ENCODE data around the gene PPM1K. TPM values are rescaled to one million over a fixed set of nuclear protein-coding genes. Genes with fewer than 3 reads are reported as not detected.

PPM1K gene
- total and polyA plus RNA-seq, 2 experiments from 2014 or later = 9.1 to 12.0 TPM

GRCh38 chr4:88208156-88208555, 76.2 kb downstream of the PPM1K start:
- ATAC-seq (no peak), DNase-seq (ENCODE audit: low spot score) (no peak)
- Histone ChIP-seq H4K20me1 (replicated peaks; ENCODE audit: insufficient read depth) (no peaks in the 10 kb centered on the region), H3K27ac (ENCODE audit: low read depth) (no peak overlapping the region), H3K4me1 (ENCODE audit: insufficient read depth) (peaks cover 12% of the 10 kb centered on the region; the same call in 1 of the 2 replicates), H3K4me2 (no peak overlapping the region), H3K4me3 (no peak overlapping the region), H3F3A (replicated peaks; ENCODE audit: low read depth) (no peaks in the 10 kb centered on the region), H3K79me2 (replicated peaks; ENCODE audit: insufficient read depth) (no peaks in the 10 kb centered on the region), H3K9me2 (ENCODE audit: insufficient read depth) (no peaks in the 10 kb centered on the region), H2AFZ (peak overlapping the region; percentile 74; the same call in 1 of the 2 replicates), H3K27me3 (ENCODE audit: insufficient read depth) (no peaks in the 10 kb centered on the region), H3K36me3 (ENCODE audit: insufficient read depth) (no peaks in the 10 kb centered on the region)
- Mint-ChIP-seq H3K27me3 (ENCODE audit: insufficient read depth, low read depth, poor library complexity) (peaks cover 2% of the 10 kb centered on the region), H3K9me3 (no peaks in the 10 kb centered on the region), H3K4me3 (no peak overlapping the region), H3K36me3 (ENCODE audit: low read depth) (no peaks in the 10 kb centered on the region), H3K4me1 (peaks cover 5% of the 10 kb centered on the region), H3K27ac (no peak overlapping the region)
- TF ChIP-seq POLR2AphosphoS5 (IDR thresholded peaks at IDR 0.05; ENCODE audit: low read depth) (no peak), ETS1 (IDR thresholded peaks at IDR 0.05) (no peak), EZH2phosphoT487 (IDR thresholded peaks at IDR 0.05; ENCODE audit: unreplicated experiment) (no peak), ZNF462 (CRISPR knock-in tag; IDR thresholded peaks at IDR 0.05) (no peak), STAT1 (IDR thresholded peaks at IDR 0.05; ENCODE audit: unreplicated experiment) (no peak)

Small RNA genes within 50 kb of the gene (small RNA-seq; reads per million reads assigned to genes)
- gene RF00019 (ENCODE audit: low replicate concordance) (not detected), gene RNU6-1298P (ENCODE audit: low replicate concordance) (not detected)

Other genes starting within 250 kb of the PPM1K start
- 6.1 and 10.6 TPM in 2 replicates for gene ABCG2, start 125.9 kb downstream of the PPM1K start, total RNA-seq (2014; rRNA removed; shearing (Covaris generic))
- gene ABCG2, start 125.9 kb downstream of the PPM1K start, polyA plus RNA-seq (2016; fragmentation: Nextera tagmentation; extraction: Ambion mirVana) = 1.5 and 2.2 TPM in 2 replicates
- 6.5 and 7.3 TPM in 2 replicates for gene HERC6, start 94.3 kb upstream of the PPM1K start, total RNA-seq (2014; rRNA removed; shearing (Covaris generic))
- gene HERC6, start 94.3 kb upstream of the PPM1K start, polyA plus RNA-seq (2016; fragmentation: Nextera tagmentation; extraction: Ambion mirVana) = 2.8 and 3.4 TPM in 2 replicates
- 23.0 and 25.1 TPM in 2 replicates for gene HERC5, start 172.6 kb upstream of the PPM1K start, total RNA-seq (2014; rRNA removed; shearing (Covaris generic))
- gene HERC5, start 172.6 kb upstream of the PPM1K start, polyA plus RNA-seq (2016; fragmentation: Nextera tagmentation; extraction: Ambion mirVana) = 22.8 and 24.4 TPM in 2 replicates
- gene PYURF, start 239.2 kb upstream of the PPM1K start, total RNA-seq (2014; rRNA removed; shearing (Covaris generic)) = 65.3 and 81.9 TPM in 2 replicates
- 113 and 116 TPM in 2 replicates for gene PYURF, start 239.2 kb upstream of the PPM1K start, polyA plus RNA-seq (2016; fragmentation: Nextera tagmentation; extraction: Ambion mirVana)

Data from GM23338 (cell line).